Activated CD4-positive, alpha-beta T cell treated with anti-CD3 and anti-CD28 coated beads for 36 hours (primary cell): Measurements from ENCODE around the gene SYMPK. TPM values are rescaled to one million over a fixed set of nuclear protein-coding genes. Genes with fewer than 3 reads are reported as not detected.

Experiments used
- ATAC-seq: fragments of 200-7000 bp; cut with Tn5 transposase; one replicate; pipeline ENCODE4 v1.10.0; 2021; ENCODE audit warnings: mild to moderate bottlenecking, moderate library complexity
- CTCF ChIA-PET: fragments of 350-600 bp; sonication (Branson Sonifier 250); formaldehyde crosslinking; loops from one replicate; lab custom pipeline; 2021; ENCODE audit warnings: antibody characterized with exemption; lab: Charles Lee
- POLR2A ChIA-PET: fragments of 350-600 bp; sonication (Branson Sonifier 250); formaldehyde crosslinking; loops from one replicate; lab custom pipeline; 2021; ENCODE audit warnings: antibody characterized with exemption, inconsistent platforms; lab: Charles Lee
- DNase-seq: peaks from one replicate; pipeline ENCODE4 v3.0.0-alpha.2; 2020
- H3K27ac Mint-ChIP-seq: one replicate; pipeline ENCODE4 v1.8.0; 2021; ENCODE audit warnings: mixed read lengths
- H3K27me3 Mint-ChIP-seq: one replicate; pipeline ENCODE4 v1.8.0; 2021; ENCODE audit warnings: mixed read lengths
- H3K36me3 Mint-ChIP-seq: one replicate; pipeline ENCODE4 v1.8.0; 2021; ENCODE audit warnings: low read depth, mixed read lengths
- H3K4me1 Mint-ChIP-seq: one replicate; pipeline ENCODE4 v1.8.0; 2021; ENCODE audit warnings: mixed read lengths
- H3K4me3 Mint-ChIP-seq: one replicate; pipeline ENCODE4 v1.8.0; 2021; ENCODE audit warnings: mild to moderate bottlenecking, moderate library complexity, mixed read lengths
- H3K9me3 Mint-ChIP-seq: one replicate; pipeline ENCODE4 v1.8.0; 2021; ENCODE audit warnings: low read depth, mixed read lengths
- intact Hi-C, 2 experiments: fragments of 100-400 bp; cut with DNase I in 1 of 2; cut with micrococcal nuclease in 1 of 2; formaldehyde crosslinking; loops; one replicate each; pipeline versions ENCODE4 v1.14.2 to v1.15.1; 2022 to 2024; cut with DNase I, micrococcal nuclease
- total RNA-seq, 2 experiments: library from RNA; stranded (reverse); gene quantifications; one replicate each; pipeline ENCODE4 v1.2.3, GENCODE V29; 2021

SYMPK gene
- total RNA-seq, 2 experiments from 2014 or later, result 108 to 128 TPM

- Mint-ChIP-seq H3K27ac (no peak overlapping the region), H3K4me3 (no peak overlapping the region), H3K4me1 (peaks cover 24% of the 10 kb centered on the region), H3K27me3 (peaks cover 17% of the 10 kb centered on the region), H3K36me3 (peaks cover 4% of the 10 kb centered on the region), H3K9me3 (no peaks in the 10 kb centered on the region)
- intact Hi-C loops, result no loop called here
- CTCF ChIA-PET, result interaction anchor here (0.6 to 6.6 kb wide), 5 partner anchors 15 to 173 kb away, joined by 3 to 84 read pairs (median 3); partner anchors contain the start of genes IRF2BP1, MYPOP and QPCTL
- POLR2A ChIA-PET, result interaction anchor here (0.6 kb wide), 1 partner anchor 162 kb away, joined by 3 read pairs; no protein-coding TSS in a partner anchor
- no peak for DNase-seq
- no peak for ATAC-seq
Observed at GRCh38 chr19:45865269-45865948, 2.5 kb upstream of the SYMPK start.

GRCh38 chr19:45864629-45865082 lies 1.7 kb upstream of the SYMPK start:
- Mint-ChIP-seq H3K9me3 (no peaks in the 10 kb centered on the region), H3K4me1 (peaks cover 24% of the 10 kb centered on the region), H3K36me3 (peaks cover 6% of the 10 kb centered on the region), H3K4me3 (peak overlapping the region; percentile 55), H3K27ac (no peak overlapping the region), H3K27me3 (peaks cover 17% of the 10 kb centered on the region)
- ChIA-PET POLR2A (interaction anchor here (2.3 kb wide), 1 partner anchor 21 kb away, joined by 23 read pairs; the partner anchor contains the start of gene IRF2BP1), CTCF (interaction anchor here (0.6 to 6.6 kb wide), 5 partner anchors 20 to 260 kb away, joined by 3 to 84 read pairs (median 3); partner anchors contain the start of genes IRF2BP1, MYPOP and QPCTL)
- intact Hi-C loops, result loop anchor here (1.0 to 5.0 kb wide), 5 partner anchors 12 to 483 kb away; partner anchors contain the start of genes DMWD (in 1 of the 2) and PPP5C (in 1 of the 2)
- ATAC-seq, result no peak
- DNase-seq, result no peak

DNA sequence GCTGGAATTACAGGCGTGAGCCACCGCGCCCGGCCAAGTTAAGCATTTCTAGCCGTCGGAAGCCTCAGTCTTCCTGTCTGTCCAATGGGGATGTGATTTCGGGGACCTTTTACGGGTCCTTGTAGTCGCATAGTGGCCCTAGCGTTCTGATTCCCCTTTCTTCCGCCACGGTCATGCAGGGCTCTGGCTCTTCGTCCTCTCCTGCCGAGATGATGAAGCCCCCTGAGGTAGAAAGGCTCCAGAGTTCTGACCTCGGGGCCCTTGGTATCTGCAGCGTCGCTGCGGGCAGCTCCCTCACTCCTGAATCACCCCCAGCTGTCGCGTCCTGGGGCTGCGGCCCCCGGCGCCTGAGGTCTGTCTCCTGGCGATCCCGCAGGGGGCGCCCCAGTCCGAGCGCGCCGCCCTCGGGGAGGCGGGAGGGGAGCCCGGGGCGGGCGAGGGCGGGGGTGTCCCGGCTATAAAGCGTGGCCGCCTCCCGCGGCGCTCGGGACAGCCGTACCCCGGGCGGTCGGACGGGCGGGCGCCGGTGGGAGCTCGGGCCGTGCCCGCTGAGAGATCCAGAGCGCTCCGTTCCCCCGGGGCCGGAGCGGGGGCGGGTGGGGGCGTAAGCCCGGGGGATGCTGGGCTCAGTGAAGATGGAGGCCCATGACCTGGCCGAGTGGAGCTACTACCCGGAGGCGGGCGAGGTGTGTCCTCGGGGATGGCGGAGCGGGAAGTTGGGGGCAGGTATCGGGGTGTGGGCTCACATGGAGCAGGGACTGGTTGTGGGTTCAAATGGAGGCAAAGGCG lies 1.1 kb upstream of the SYMPK start, which contains the start of gene FOXA3:
FOXA3 (plus strand) TSS at position 487 of the 789 bp plus-strand sequence; CDS start at position 618, 131 bp downstream.
- no peaks in the 10 kb centered on the region for H3K9me3 Mint-ChIP-seq
- peak within 1 kb of the TSS; percentile 87 for H3K4me3 Mint-ChIP-seq
- POLR2A ChIA-PET, result interaction anchor here (0.6 to 2.3 kb wide), 7 partner anchors 11 to 131 kb away, joined by 3 to 23 read pairs (median 4); partner anchors contain the start of genes CCDC61 and IRF2BP1
- CTCF ChIA-PET, result interaction anchor here (0.6 to 6.6 kb wide), 14 partner anchors 21 to 570 kb away, joined by 3 to 84 read pairs (median 4); partner anchors contain the start of genes CCDC61, IRF2BP1, MYPOP and SIX5
- DNase-seq (peak; percentile 84), ATAC-seq (peak; percentile 34)
- H3K27me3 Mint-ChIP-seq, result peaks cover 17% of the 10 kb centered on the region
- intact Hi-C loops, result loop anchor here (1.0 to 5.0 kb wide), 22 partner anchors 12 to 987 kb away; partner anchors contain the start of genes CCDC61 (in 2 of the 2), DMWD (in 2 of the 2), IRF2BP1 (in 2 of the 2) and MYPOP (in 2 of the 2)
- H3K36me3 Mint-ChIP-seq, result peaks cover 8% of the 10 kb centered on the region
- H3K27ac Mint-ChIP-seq, result peak within 1 kb of the TSS; percentile 95
- H3K4me1 Mint-ChIP-seq, result peaks cover 24% of the 10 kb centered on the region

DNA sequence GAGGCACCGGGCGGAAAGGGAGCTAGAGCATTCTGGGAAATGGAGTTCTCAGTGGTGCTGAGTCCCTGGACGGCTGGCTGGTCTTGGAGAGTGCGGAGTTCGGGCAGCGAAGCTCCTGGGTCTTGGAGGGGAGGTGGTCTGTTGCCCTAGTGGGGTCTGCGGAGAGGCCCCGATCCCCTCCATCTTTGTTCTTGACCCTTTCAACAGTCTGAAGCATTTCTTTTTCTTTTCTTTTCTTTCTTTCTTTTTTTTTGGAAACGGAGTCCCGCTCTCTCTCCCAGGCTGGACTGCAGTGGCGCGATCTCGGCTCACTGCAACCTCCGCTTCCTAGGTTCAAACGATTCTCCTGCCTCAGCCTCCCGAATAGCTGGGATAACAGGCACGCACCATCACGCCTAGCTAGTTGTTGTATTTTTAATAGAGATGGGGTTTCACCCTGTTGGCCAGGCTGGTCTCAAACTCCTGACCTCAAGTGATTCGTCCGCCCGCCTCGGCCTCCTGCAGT lies 440 bp upstream of the SYMPK start:
- peak overlapping the region; percentile 87 for H3K4me3 Mint-ChIP-seq
- no peaks in the 10 kb centered on the region for H3K9me3 Mint-ChIP-seq
- intact Hi-C loops, result loop anchor here (1.0 to 5.0 kb wide), 20 partner anchors 23 to 987 kb away; partner anchors contain the start of genes CCDC61 (in 2 of the 2), DMWD (in 2 of the 2), IRF2BP1 (in 2 of the 2) and MYPOP (in 2 of the 2)
- H3K36me3 Mint-ChIP-seq, result peaks cover 12% of the 10 kb centered on the region
- ChIA-PET POLR2A (interaction anchor here (0.6 to 2.3 kb wide), 7 partner anchors 10 to 132 kb away, joined by 3 to 23 read pairs (median 4); partner anchors contain the start of genes CCDC61 and IRF2BP1), CTCF (interaction anchor here (0.6 to 6.6 kb wide), 11 partner anchors 21 to 571 kb away, joined by 3 to 84 read pairs (median 5); partner anchors contain the start of genes CCDC61, IRF2BP1, MYPOP and SIX5)
- no peak for ATAC-seq
- H3K27ac Mint-ChIP-seq, result peak overlapping the region; percentile 95
- DNase-seq, result no peak
- H3K4me1 Mint-ChIP-seq, result peaks cover 25% of the 10 kb centered on the region
- H3K27me3 Mint-ChIP-seq, result peaks cover 17% of the 10 kb centered on the region

GRCh38 chr19:45862271-45862563 lies 730 bp downstream of the SYMPK start:
- Mint-ChIP-seq H3K4me3 (peak overlapping the region; percentile 87), H3K27ac (peak overlapping the region; percentile 95), H3K9me3 (no peaks in the 10 kb centered on the region), H3K4me1 (peaks cover 31% of the 10 kb centered on the region), H3K36me3 (peaks cover 15% of the 10 kb centered on the region), H3K27me3 (peaks cover 17% of the 10 kb centered on the region)
- CTCF ChIA-PET, result interaction anchor here (1.5 to 6.6 kb wide), 3 partner anchors 22 to 63 kb away, joined by 9 to 84 read pairs (median 11); partner anchors contain the start of gene IRF2BP1
- DNase-seq (no peak), ATAC-seq (no peak)
- POLR2A ChIA-PET, result interaction anchor here (2.3 kb wide), 1 partner anchor 23 kb away, joined by 23 read pairs; the partner anchor contains the start of gene IRF2BP1
- intact Hi-C loops, result loop anchor here (1.0 to 5.0 kb wide), 9 partner anchors 45 to 989 kb away; partner anchors contain the start of genes AP2S1 (in 1 of the 2), BLOC1S3 (in 1 of the 2), CALM3 (in 1 of the 2) and DMWD (in 1 of the 2)

DNA sequence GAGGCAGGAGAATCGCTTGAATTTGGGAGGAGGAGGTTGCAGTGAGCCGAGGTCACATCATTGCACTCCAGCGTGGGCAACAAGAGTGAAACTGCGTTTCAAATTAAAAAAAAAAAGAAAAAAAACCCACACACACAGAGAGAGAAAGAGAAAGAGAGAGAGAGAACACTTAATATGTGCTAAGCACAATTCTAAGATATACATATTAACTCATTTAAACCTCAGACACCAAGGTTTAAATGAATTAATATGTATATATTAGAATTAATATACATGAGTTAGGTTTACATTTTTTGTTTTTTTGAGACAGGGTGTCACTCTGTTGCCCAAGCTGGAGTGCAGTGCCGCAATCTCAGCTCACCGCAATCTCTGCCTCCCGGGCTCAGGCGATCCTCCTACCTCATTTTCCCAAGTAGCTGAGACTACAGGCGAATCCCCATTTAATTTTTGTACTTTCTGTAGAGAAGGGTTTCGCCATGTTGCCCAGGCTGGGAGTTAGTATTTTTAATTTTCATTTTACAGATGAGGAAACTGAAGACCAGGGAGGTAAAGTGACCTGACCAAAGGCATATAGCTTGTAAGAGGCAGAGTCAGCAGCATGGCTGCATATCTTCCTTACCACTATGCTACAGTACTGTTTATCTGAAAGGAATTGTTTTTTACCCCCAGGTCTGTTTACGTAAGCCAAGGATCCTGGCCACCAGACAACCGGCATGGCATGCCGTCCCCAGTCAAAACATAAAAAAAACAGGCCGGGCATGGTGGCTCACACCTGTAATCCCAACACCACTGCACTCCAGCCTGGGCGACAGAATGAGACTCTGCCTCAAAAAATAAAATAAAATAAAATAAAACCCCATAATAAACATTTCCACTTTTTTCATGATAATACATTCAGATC lies 2.3 kb downstream of the SYMPK start:
- intact Hi-C loops, result loop anchor here (5.0 kb wide), 3 partner anchors 68 to 487 kb away; partner anchors contain the start of genes DMWD (in 1 of the 2) and PPP5C (in 1 of the 2)
- POLR2A ChIA-PET, result interaction anchor here (0.6 to 1.1 kb wide), 3 partner anchors 25 to 464 kb away, joined by 3 read pairs; partner anchors contain the start of gene IRF2BP1
- no peak for ATAC-seq
- H3K36me3 Mint-ChIP-seq, result peaks cover 15% of the 10 kb centered on the region
- peaks cover 14% of the 10 kb centered on the region for H3K27me3 Mint-ChIP-seq
- peak overlapping the region; percentile 72 for H3K27ac Mint-ChIP-seq
- CTCF ChIA-PET, result interaction anchor here (0.6 to 6.6 kb wide), 3 partner anchors 24 to 124 kb away, joined by 3 to 84 read pairs (median 5); partner anchors contain the start of gene IRF2BP1
- DNase-seq, result no peak
- peak overlapping the region; percentile 87 for H3K4me3 Mint-ChIP-seq
- H3K4me1 Mint-ChIP-seq, result peaks cover 31% of the 10 kb centered on the region
- no peaks in the 10 kb centered on the region for H3K9me3 Mint-ChIP-seq

GRCh38 chr19:45854167-45854778 lies 8.7 kb downstream of the SYMPK start:
- ChIA-PET POLR2A (interaction anchor here (0.6 kb wide), 1 partner anchor 120 kb away, joined by 3 read pairs; no protein-coding TSS in a partner anchor), CTCF (no interaction called here)
- peaks cover 6% of the 10 kb centered on the region for H3K4me1 Mint-ChIP-seq
- intact Hi-C loops, result no loop called here
- H3K4me3 Mint-ChIP-seq, result no peak overlapping the region
- no peaks in the 10 kb centered on the region for H3K27me3 Mint-ChIP-seq
- no peak for ATAC-seq
- peaks cover 35% of the 10 kb centered on the region for H3K36me3 Mint-ChIP-seq
- no peak overlapping the region for H3K27ac Mint-ChIP-seq
- DNase-seq, result no peak
- H3K9me3 Mint-ChIP-seq, result no peaks in the 10 kb centered on the region

GRCh38 chr19:45852983-45853382 lies 10.0 kb downstream of the SYMPK start:
- Mint-ChIP-seq H3K4me3 (no peak overlapping the region), H3K27me3 (no peaks in the 10 kb centered on the region), H3K4me1 (peaks cover 1% of the 10 kb centered on the region), H3K9me3 (no peaks in the 10 kb centered on the region), H3K36me3 (peaks cover 31% of the 10 kb centered on the region), H3K27ac (no peak overlapping the region)
- intact Hi-C loops, result no loop called here
- DNase-seq, result no peak
- CTCF ChIA-PET, result no interaction called here
- POLR2A ChIA-PET, result interaction anchor here (1.2 kb wide), 1 partner anchor 10 kb away, joined by 4 read pairs; the partner anchor contains the start of gene SYMPK
- no peak for ATAC-seq

GRCh38 chr19:45852145-45852750 lies 10.7 kb downstream of the SYMPK start:
- Mint-ChIP-seq H3K9me3 (no peaks in the 10 kb centered on the region), H3K27me3 (no peaks in the 10 kb centered on the region), H3K4me1 (no peaks in the 10 kb centered on the region), H3K4me3 (no peak overlapping the region), H3K27ac (peak overlapping the region; percentile 7), H3K36me3 (peaks cover 38% of the 10 kb centered on the region)
- DNase-seq (no peak), ATAC-seq (no peak)
- CTCF ChIA-PET, result interaction anchor here (1.5 kb wide), 1 partner anchor 53 kb away, joined by 4 read pairs; no protein-coding TSS in a partner anchor
- POLR2A ChIA-PET, result no interaction called here
- intact Hi-C loops, result no loop called here
